ENCODE data around the gene BORCS5. TPM values are rescaled to one million over a fixed set of nuclear protein-coding genes. Genes with fewer than 3 reads are reported as not detected.

The BORCS5 gene
- total RNA-seq, 1 donor from 2014 or later, result 22.7 TPM

GRCh38 chr12:12367482-12367998, 10.7 kb downstream of the BORCS5 start:
- DNase-seq (no peak), ATAC-seq (ENCODE audit: low read depth) (no peak)
- CTCF ChIA-PET, result interaction anchor here (0.6 to 1.9 kb wide), 3 partner anchors 9 to 484 kb away, joined by 3 to 9 read pairs (median 7); no protein-coding TSS in a partner anchor
- no peak overlapping the region for H3K27ac Mint-ChIP-seq
- no peak overlapping the region for H3K4me3 Mint-ChIP-seq
- POLR2A ChIA-PET, result interaction anchor here (0.7 to 2.6 kb wide), 2 partner anchors 9 to 10 kb away, joined by 3 to 16 read pairs; partner anchors contain the start of gene BORCS5
- TF ChIP-seq, protein P1, sequence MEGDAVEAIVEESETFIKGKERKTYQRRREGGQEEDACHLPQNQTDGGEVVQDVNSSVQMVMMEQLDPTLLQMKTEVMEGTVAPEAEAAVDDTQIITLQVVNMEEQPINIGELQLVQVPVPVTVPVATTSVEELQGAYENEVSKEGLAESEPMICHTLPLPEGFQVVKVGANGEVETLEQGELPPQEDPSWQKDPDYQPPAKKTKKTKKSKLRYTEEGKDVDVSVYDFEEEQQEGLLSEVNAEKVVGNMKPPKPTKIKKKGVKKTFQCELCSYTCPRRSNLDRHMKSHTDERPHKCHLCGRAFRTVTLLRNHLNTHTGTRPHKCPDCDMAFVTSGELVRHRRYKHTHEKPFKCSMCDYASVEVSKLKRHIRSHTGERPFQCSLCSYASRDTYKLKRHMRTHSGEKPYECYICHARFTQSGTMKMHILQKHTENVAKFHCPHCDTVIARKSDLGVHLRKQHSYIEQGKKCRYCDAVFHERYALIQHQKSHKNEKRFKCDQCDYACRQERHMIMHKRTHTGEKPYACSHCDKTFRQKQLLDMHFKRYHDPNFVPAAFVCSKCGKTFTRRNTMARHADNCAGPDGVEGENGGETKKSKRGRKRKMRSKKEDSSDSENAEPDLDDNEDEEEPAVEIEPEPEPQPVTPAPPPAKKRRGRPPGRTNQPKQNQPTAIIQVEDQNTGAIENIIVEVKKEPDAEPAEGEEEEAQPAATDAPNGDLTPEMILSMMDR (IDR thresholded peaks at IDR 0.05), result no peak
- peaks cover 51% of the 10 kb centered on the region for H3K36me3 Mint-ChIP-seq (ENCODE audit: low read depth)
- H3K9me3 Mint-ChIP-seq, result no peaks in the 10 kb centered on the region
- no peaks in the 10 kb centered on the region for H3K4me1 Mint-ChIP-seq
- intact Hi-C loops (cut with micrococcal nuclease), result no loop called here
- H3K27me3 Mint-ChIP-seq, result no peaks in the 10 kb centered on the region

DNA sequence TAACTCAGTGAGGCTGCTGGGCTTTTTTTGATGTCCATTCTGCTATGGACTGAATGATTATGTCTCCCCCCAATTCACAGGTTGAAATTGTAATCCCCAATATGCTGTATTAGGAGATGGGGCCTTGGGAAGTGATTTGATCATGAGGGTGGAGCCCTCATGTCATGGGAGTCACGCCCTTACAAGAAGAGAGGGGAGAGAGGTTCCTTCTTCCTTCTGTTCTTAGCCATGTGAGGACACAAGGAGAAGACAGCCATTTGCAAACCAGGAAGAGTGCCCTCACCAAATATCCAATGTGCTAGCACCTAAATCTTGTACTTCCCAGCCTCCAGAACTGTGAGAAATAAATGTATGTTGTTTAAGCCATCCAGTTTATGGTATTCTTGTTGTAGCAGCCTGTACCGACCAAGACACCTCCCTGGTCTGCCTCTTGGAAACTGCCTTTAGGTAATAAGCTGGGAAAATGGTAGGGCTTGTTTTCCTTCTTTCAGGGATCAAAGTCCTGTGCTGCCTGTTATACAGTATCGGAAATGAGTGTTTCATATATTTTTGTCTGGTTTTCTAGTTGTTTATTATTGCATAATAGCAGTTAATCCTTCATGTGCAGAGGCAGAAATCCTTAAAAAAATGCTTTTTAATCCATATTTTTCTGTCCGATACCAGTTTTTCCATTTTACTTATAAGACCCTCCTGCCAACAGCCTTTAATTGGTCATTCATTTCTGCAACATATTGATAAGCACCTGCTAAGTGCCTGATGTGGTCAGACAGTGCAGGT, 16.3 kb downstream of the BORCS5 start:
- no peak for ATAC-seq (ENCODE audit: low read depth)
- DNase-seq, result no peak
- ChIA-PET CTCF (no interaction called here), POLR2A (no interaction called here)
- Mint-ChIP-seq H3K27me3 (no peaks in the 10 kb centered on the region), H3K27ac (no peak overlapping the region), H3K9me3 (no peaks in the 10 kb centered on the region), H3K4me1 (no peaks in the 10 kb centered on the region), H3K36me3 (ENCODE audit: low read depth) (peaks cover 43% of the 10 kb centered on the region), H3K4me3 (no peak overlapping the region)
- intact Hi-C loops (cut with micrococcal nuclease), result no loop called here
- TF ChIP-seq, protein P1 (IDR thresholded peaks at IDR 0.05), result no peak

DNA sequence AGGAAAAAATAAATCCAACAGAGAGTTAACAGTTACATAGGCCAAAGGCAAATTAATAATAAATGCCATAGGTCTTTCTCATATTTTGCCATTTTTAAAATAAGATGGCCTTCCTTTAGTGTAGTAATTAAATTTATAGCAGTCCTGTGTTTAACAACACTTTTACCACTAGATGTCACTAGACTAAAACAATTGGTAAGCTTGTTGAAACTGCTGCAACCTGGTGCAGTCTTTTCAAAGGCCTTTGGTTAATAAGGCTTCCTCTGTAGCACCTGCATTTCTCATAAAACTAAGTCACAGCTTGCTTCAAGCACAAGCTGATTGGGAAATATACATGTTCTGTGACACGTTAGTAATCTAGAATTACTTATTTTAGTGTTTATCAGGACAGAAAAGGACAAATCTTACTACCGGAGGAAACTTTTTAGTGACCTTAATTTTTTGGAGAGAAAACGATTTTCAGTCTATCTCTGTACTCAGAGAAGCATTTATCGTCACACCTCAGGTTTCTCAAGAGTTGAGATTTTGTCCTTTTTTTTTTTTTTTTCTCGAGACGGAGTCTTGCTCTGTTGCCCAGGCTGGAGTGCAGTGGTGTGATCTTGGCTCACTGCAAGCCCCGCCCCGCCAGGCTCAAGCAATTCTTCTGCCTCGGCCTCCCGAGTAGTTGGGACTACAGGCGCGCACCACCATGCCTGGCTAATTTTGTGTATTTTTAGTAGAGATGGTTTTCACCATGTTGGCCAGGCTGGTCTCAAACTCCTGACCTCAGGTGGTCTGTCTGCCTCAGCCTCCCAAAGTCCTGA, 20.0 kb downstream of the BORCS5 start:
- ATAC-seq (ENCODE audit: low read depth) (peak; percentile 83), DNase-seq (no peak)
- H3K27me3 Mint-ChIP-seq, result no peaks in the 10 kb centered on the region
- H3K27ac Mint-ChIP-seq, result no peak overlapping the region
- CTCF ChIA-PET, result interaction anchor here (0.6 to 6.9 kb wide), 21 partner anchors 9 to 835 kb away, joined by 3 to 148 read pairs (median 4); partner anchors contain the start of genes BORCS5, CREBL2, DUSP16 and MANSC1
- TF ChIP-seq, protein P1 (IDR thresholded peaks at IDR 0.05), result no peak
- H3K4me3 Mint-ChIP-seq, result no peak overlapping the region
- H3K9me3 Mint-ChIP-seq, result no peaks in the 10 kb centered on the region
- POLR2A ChIA-PET, result interaction anchor here (0.6 to 3.5 kb wide), 9 partner anchors 10 to 793 kb away, joined by 3 to 25 read pairs (median 4); partner anchors contain the start of genes BORCS5 and CDKN1B
- H3K36me3 Mint-ChIP-seq (ENCODE audit: low read depth), result peaks cover 22% of the 10 kb centered on the region
- intact Hi-C loops (cut with micrococcal nuclease), result loop anchor here (1.0 to 5.0 kb wide), 9 partner anchors 20 to 835 kb away; partner anchors contain the start of genes BORCS5, DDX47 and GPR19
- peaks cover 19% of the 10 kb centered on the region for H3K4me1 Mint-ChIP-seq

DNA sequence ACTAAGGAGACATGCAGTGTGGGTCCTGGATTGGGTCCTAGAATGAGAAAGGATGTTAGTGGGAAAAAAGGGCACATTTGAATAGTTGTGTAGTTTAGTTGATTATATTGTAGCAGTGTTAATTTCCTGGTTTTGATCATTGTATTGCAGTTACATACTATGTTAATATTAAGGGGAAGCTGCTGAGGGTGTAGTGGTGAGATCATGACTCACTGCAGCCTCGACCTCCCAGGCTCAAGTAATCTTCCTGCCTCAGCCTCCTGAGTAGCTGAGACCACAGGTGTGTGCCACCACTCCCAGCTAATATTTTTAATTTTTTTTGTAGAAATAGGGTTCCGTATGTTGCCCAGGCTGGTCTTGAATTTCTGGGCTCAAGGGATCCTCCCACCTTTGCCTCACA, 21.7 kb downstream of the BORCS5 start:
- no peak overlapping the region for H3K4me3 Mint-ChIP-seq
- no peak for ATAC-seq (ENCODE audit: low read depth)
- DNase-seq, result no peak
- ChIA-PET POLR2A (no interaction called here), CTCF (interaction anchor here (1.0 to 6.9 kb wide), 2 partner anchors 278 to 358 kb away, joined by 4 to 148 read pairs; no protein-coding TSS in a partner anchor)
- H3K4me1 Mint-ChIP-seq, result peaks cover 19% of the 10 kb centered on the region
- intact Hi-C loops (cut with micrococcal nuclease), result loop anchor here (5.0 kb wide), 1 partner anchor 834 kb away; no protein-coding TSS in a partner anchor
- H3K27ac Mint-ChIP-seq, result no peak overlapping the region
- H3K27me3 Mint-ChIP-seq, result no peaks in the 10 kb centered on the region
- peaks cover 17% of the 10 kb centered on the region for H3K36me3 Mint-ChIP-seq (ENCODE audit: low read depth)
- TF ChIP-seq, protein P1 (IDR thresholded peaks at IDR 0.05), result no peak
- no peaks in the 10 kb centered on the region for H3K9me3 Mint-ChIP-seq
